Natural killer cell (primary cell): ENCODE results near the gene RRP12. TPM values are rescaled to one million over a fixed set of nuclear protein-coding genes. Genes with fewer than 3 reads are reported as not detected.
A peak's percentile ranks its signal among the peaks of the same experiment; 100 is the strongest.
"Not testable (repeated sequence)": the region's sequence is repeated elsewhere in the genome, so short reads cannot be mapped to it uniquely, and the experiment has no call there.

ENCODE experiments used
- ATAC-seq, 3 donors: fragments of 150-1000 bp in 2 of 3; fragments of 200-7000 bp in 1 of 3; cut with Tn5 transposase; 1 replicate in 1 of 3; 2 replicates in 2 of 3; pipeline ENCODE4 v1.10.0; 2021; ENCODE audit warnings: mild to moderate bottlenecking in 2 of 3, moderate library complexity in 2 of 3
- DNase-seq, 2 donors: peaks; one replicate each; pipeline versions ENCODE4 v3.0.0 to v3.0.0-alpha.2; 2013 to 2021; ENCODE audit warnings: mixed read lengths in 1 of 2
- H3K27ac ChIP-seq: one replicate; pipeline ENCODE4 v1.5.1; 2013; ENCODE audit warnings: mild to moderate bottlenecking, low read length
- H3K27me3 ChIP-seq: one replicate; pipeline ENCODE4 v1.6.1; 2013; ENCODE audit warnings: low read length; ENCODE audit not compliant: control insufficient read depth, insufficient read depth
- H3K36me3 ChIP-seq: one replicate; pipeline ENCODE4 v1.6.1; 2013; ENCODE audit warnings: low read length; ENCODE audit not compliant: control insufficient read depth, insufficient read depth
- H3K4me1 ChIP-seq: one replicate; pipeline ENCODE4 v1.6.1; 2013; ENCODE audit warnings: low read length; ENCODE audit not compliant: control insufficient read depth, insufficient read depth
- H3K4me3 ChIP-seq: one replicate; pipeline ENCODE4 v1.5.1; 2013; ENCODE audit warnings: low read length
- H3K9me3 ChIP-seq: one replicate; pipeline ENCODE4 v1.6.1; 2013; ENCODE audit warnings: low read length; ENCODE audit not compliant: control insufficient read depth, insufficient read depth
- H3K27ac Mint-ChIP-seq, 2 donors: one replicate each; pipeline ENCODE4 v1.8.0; 2022; ENCODE audit warnings: mild to moderate bottlenecking in 2 of 2, mixed read lengths in 2 of 2, moderate library complexity in 1 of 2
- H3K27me3 Mint-ChIP-seq, 2 donors: one replicate each; pipeline ENCODE4 v1.8.0; 2022; ENCODE audit warnings: low read depth in 2 of 2, mixed read lengths in 2 of 2
- H3K36me3 Mint-ChIP-seq: one replicate; pipeline ENCODE4 v1.8.0; 2022; ENCODE audit warnings: mixed read lengths
- H3K4me1 Mint-ChIP-seq, 2 donors: one replicate each; pipeline ENCODE4 v1.8.0; 2022; ENCODE audit warnings: mixed read lengths in 2 of 2
- H3K4me3 Mint-ChIP-seq: one replicate; pipeline ENCODE4 v1.8.0; 2022; ENCODE audit warnings: mild to moderate bottlenecking, moderate library complexity, mixed read lengths
- H3K9me3 Mint-ChIP-seq, 2 donors: one replicate each; pipeline ENCODE4 v1.8.0; 2022; ENCODE audit warnings: mixed read lengths in 2 of 2
- CTCF ChIP-seq: fragments of 200-600 bp; IDR thresholded peaks from one replicate; pipeline ENCODE4 v1.8.0; 2022; ENCODE audit warnings: antibody characterized with exemption
- WGBS: methylation state at CpG from one replicate; pipeline ENCODE4 v1.1.7; 2013; ENCODE audit warnings: missing lambda C conversion rate; ENCODE audit not compliant: insufficient coverage; 5-methylcytosine and 5-hydroxymethylcytosine counted together
- intact Hi-C: fragments of 100-400 bp; cut with micrococcal nuclease; formaldehyde crosslinking; loops from one replicate; pipeline ENCODE4 v1.14.2; 2022
- total RNA-seq, 4 donors: library from RNA; stranded (reverse); fragments of 120-200 nt in 1 of 4; gene quantifications; one replicate each; pipeline versions ENCODE4 v1.2.3 to v1.2.4, GENCODE V29; 2013 to 2022

Gene RRP12
- total RNA-seq, 3 donors from 2014 or later (not counting 1 experiment from before 2014, with no cell fraction given): 60.1 to 234 (median 79.2) TPM

- Histone ChIP-seq H3K4me1 (peaks cover 26% of the 10 kb centered on the region), H3K4me3 (no peak overlapping the region), H3K27me3 (no peaks in the 10 kb centered on the region), H3K9me3 (no peaks in the 10 kb centered on the region), H3K27ac (peak overlapping the region; percentile 39), H3K36me3 (no peaks in the 10 kb centered on the region)
- Mint-ChIP-seq H3K9me3 (no peaks in the 10 kb centered on the region), H3K27ac (peak overlapping the region; percentile 62 to 82), H3K36me3 (no peaks in the 10 kb centered on the region), H3K4me3 (peak overlapping the region; percentile 25), H3K27me3 (no peaks in the 10 kb centered on the region), H3K4me1 (peaks cover 18 to 23% of the 10 kb centered on the region in 2 donors)
- DNase-seq (no peak), ATAC-seq (no peak)
- 100% methylated on average over 1 of the region's 2 CpGs for WGBS
- intact Hi-C loops: loop anchor here (1.0 to 10.0 kb wide), 4 partner anchors 18 to 145 kb away; partner anchors contain the start of genes EXOSC1, FRAT2, PGAM1 and ZDHHC16
- no peak for TF ChIP-seq CTCF
Measured at GRCh38 chr10:97407952-97408248, 6.8 kb upstream of the RRP12 start.

GRCh38 chr10:97407211-97407951 lies 6.2 kb upstream of the RRP12 start:
- Histone ChIP-seq H3K4me3 (peak overlapping the region; percentile 3), H3K27ac (peak overlapping the region; percentile 39), H3K9me3 (no peaks in the 10 kb centered on the region), H3K27me3 (no peaks in the 10 kb centered on the region), H3K4me1 (peaks cover 23% of the 10 kb centered on the region), H3K36me3 (no peaks in the 10 kb centered on the region)
- 7% methylated on average over 10 of the region's 10 CpGs for WGBS
- ATAC-seq: peak; percentile 94 to 95 (median 95)
- Mint-ChIP-seq H3K27me3 (no peaks in the 10 kb centered on the region), H3K36me3 (no peaks in the 10 kb centered on the region), H3K9me3 (no peaks in the 10 kb centered on the region), H3K4me1 (peaks cover 14 to 20% of the 10 kb centered on the region in 2 donors), H3K4me3 (peak overlapping the region; percentile 58), H3K27ac (peak overlapping the region; percentile 62 to 82)
- peak; percentile 86 for TF ChIP-seq CTCF
- intact Hi-C loops: loop anchor here (1.0 to 10.0 kb wide), 4 partner anchors 19 to 146 kb away; partner anchors contain the start of genes EXOSC1, FRAT2, PGAM1 and ZDHHC16
- peak; percentile 56 to 87 for DNase-seq

- not testable (repeated sequence) for ATAC-seq, H3K4me3 ChIP-seq, H3K4me3 Mint-ChIP-seq, H3K27me3 Mint-ChIP-seq, H3K36me3 Mint-ChIP-seq, H3K27ac Mint-ChIP-seq, H3K27me3 ChIP-seq, H3K36me3 ChIP-seq, DNase-seq, H3K27ac ChIP-seq, H3K9me3 ChIP-seq, H3K9me3 Mint-ChIP-seq
- peaks cover 14 to 21% of the 10 kb centered on the region in 2 donors for H3K4me1 Mint-ChIP-seq
- H3K4me1 ChIP-seq: peaks cover 26% of the 10 kb centered on the region
- intact Hi-C loops: loop anchor here (10.0 kb wide), 1 partner anchor 72 kb away; the partner anchor contains the start of gene FRAT2
- WGBS: 84% methylated on average over 6 of the region's 7 CpGs
Measured at GRCh38 chr10:97406483-97406882, 5.3 kb upstream of the RRP12 start.

- no peaks in the 10 kb centered on the region for H3K9me3 Mint-ChIP-seq
- H3K27me3 Mint-ChIP-seq: no peaks in the 10 kb centered on the region
- no peak overlapping the region for H3K27ac ChIP-seq
- H3K9me3 ChIP-seq: no peaks in the 10 kb centered on the region
- 59% methylated on average over 3 of the region's 3 CpGs for WGBS
- H3K4me1 Mint-ChIP-seq: peaks cover 18 to 25% of the 10 kb centered on the region in 2 donors
- no peak for ATAC-seq
- H3K36me3 ChIP-seq: no peaks in the 10 kb centered on the region
- TF ChIP-seq CTCF: no peak
- no peaks in the 10 kb centered on the region for H3K27me3 ChIP-seq
- H3K27ac Mint-ChIP-seq: peak overlapping the region in 1 of 2 donors; percentile 38
- intact Hi-C loops: loop anchor here (10.0 kb wide), 1 partner anchor 71 kb away; the partner anchor contains the start of gene FRAT2
- DNase-seq: no peak
- no peaks in the 10 kb centered on the region for H3K36me3 Mint-ChIP-seq
- no peak overlapping the region for H3K4me3 ChIP-seq
- peaks cover 29% of the 10 kb centered on the region for H3K4me1 ChIP-seq
- no peak overlapping the region for H3K4me3 Mint-ChIP-seq
Measured at GRCh38 chr10:97406064-97406463, 4.9 kb upstream of the RRP12 start.
